HEK293T (cell line): Measurements from ENCODE around the gene PSAT1.

Experiments used
- ARNT ChIP-seq: fragments of 450-650 bp; IDR thresholded peaks from 2 replicates; pipeline ENCODE4 v1.6.1; 2017; ENCODE audit warnings: mild to moderate bottlenecking
- ELF4 ChIP-seq: fragments of 450-650 bp; IDR thresholded peaks from 2 replicates; pipeline ENCODE4 v1.6.1; 2017; ENCODE audit warnings: antibody characterized with exemption
- FOXA1 ChIP-seq: fragments of 450-650 bp; IDR thresholded peaks from 2 replicates; pipeline ENCODE4 v1.6.1; 2016; ENCODE audit warnings: mild to moderate bottlenecking
- NFRKB ChIP-seq: fragments of 450-650 bp; IDR thresholded peaks from 2 replicates; pipeline ENCODE4 v1.6.1; 2016; ENCODE audit warnings: mild to moderate bottlenecking, moderate library complexity
- SP1 ChIP-seq: fragments of 450-650 bp; IDR thresholded peaks from 2 replicates; pipeline ENCODE4 v1.6.1; 2017
- SUZ12 ChIP-seq: fragments of 450-650 bp; IDR thresholded peaks from 2 replicates; pipeline ENCODE4 v1.6.1; 2016; ENCODE audit warnings: mild to moderate bottlenecking
- ZNF384 ChIP-seq: fragments of 450-650 bp; IDR thresholded peaks from 2 replicates; pipeline ENCODE4 v1.6.1; 2016

GRCh38 chr9:78289474-78289873 lies 7.5 kb upstream of the PSAT1 start:
- TF ChIP-seq SP1: no peak
- TF ChIP-seq ZNF384: no peak
- no peak for TF ChIP-seq ELF4
- no peak for TF ChIP-seq FOXA1
- no peak for TF ChIP-seq SUZ12
- TF ChIP-seq ARNT: no peak
- TF ChIP-seq NFRKB: no peak
